ENCODE measurements around the gene MBTPS1. TPM values are rescaled to one million over a fixed set of nuclear protein-coding genes. Genes with fewer than 3 reads are reported as not detected.

MBTPS1 gene
- total and polyA plus RNA-seq, 10 of the 15 experiments (the other 5 are each of a cell fraction or from before 2014, with no cell fraction given) = 1.3 to 43.9 (median 35.2) TPM

DNA sequence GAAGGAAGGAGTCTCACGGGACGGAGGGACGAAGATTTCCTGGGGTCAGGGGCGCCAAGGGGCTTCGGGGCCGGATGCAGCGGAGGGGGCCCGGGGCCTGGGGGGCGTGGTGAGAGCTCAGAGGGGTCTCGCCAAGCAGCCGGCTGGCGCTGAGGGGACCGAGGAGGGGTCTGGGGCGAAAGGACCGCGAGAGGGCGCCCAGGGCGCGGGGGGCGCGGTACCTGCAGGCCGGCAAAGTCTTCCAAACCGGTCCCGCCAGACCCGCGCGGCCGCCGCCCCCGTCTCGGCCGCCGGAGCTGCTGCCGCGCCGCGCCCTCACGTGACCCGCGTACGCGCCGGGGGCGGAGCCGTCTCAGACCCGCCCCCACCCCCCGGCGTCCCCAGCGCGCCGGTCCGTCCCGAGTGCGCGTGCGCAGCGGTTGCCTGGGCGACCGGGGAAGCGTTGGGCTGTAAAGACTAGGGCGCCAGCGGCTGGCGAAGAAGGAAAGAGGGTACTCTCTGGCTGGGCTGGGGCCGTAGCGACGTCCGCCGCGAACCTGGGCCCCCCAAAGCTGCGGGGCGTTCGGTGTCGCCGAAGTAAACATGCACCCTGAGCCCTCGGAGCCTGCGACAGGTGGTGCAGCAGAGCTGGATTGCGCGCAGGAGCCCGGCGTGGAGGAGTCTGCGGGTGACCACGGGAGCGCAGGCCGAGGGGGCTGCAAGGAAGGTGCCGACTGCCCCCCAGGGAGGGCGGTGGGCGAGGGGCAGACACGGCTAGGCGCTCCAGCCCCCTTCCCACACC is 28.3 kb upstream of the MBTPS1 start, which contains the start of the genes DNAAF1 and HSDL1 (continued):
- TF ChIP-seq, protein P1, sequence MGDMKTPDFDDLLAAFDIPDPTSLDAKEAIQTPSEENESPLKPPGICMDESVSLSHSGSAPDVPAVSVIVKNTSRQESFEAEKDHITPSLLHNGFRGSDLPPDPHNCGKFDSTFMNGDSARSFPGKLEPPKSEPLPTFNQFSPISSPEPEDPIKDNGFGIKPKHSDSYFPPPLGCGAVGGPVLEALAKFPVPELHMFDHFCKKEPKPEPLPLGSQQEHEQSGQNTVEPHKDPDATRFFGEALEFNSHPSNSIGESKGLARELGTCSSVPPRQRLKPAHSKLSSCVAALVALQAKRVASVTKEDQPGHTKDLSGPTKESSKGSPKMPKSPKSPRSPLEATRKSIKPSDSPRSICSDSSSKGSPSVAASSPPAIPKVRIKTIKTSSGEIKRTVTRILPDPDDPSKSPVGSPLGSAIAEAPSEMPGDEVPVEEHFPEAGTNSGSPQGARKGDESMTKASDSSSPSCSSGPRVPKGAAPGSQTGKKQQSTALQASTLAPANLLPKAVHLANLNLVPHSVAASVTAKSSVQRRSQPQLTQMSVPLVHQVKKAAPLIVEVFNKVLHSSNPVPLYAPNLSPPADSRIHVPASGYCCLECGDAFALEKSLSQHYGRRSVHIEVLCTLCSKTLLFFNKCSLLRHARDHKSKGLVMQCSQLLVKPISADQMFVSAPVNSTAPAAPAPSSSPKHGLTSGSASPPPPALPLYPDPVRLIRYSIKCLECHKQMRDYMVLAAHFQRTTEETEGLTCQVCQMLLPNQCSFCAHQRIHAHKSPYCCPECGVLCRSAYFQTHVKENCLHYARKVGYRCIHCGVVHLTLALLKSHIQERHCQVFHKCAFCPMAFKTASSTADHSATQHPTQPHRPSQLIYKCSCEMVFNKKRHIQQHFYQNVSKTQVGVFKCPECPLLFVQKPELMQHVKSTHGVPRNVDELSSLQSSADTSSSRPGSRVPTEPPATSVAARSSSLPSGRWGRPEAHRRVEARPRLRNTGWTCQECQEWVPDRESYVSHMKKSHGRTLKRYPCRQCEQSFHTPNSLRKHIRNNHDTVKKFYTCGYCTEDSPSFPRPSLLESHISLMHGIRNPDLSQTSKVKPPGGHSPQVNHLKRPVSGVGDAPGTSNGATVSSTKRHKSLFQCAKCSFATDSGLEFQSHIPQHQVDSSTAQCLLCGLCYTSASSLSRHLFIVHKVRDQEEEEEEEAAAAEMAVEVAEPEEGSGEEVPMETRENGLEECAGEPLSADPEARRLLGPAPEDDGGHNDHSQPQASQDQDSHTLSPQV (IDR thresholded peaks at IDR 0.05) = 0 out of 2 replicates have a peak, but pooled peaks have one; percentile 38
- peak; percentile 61; the same call in 1 of the 2 replicates for TF ChIP-seq POLR2A (IDR thresholded peaks at IDR 0.05; ENCODE audit: low read depth, low read length)
- 0 out of 2 replicates have a peak, but pooled peaks have one; percentile 19 for TF ChIP-seq CREB1 (IDR thresholded peaks at IDR 0.05; ENCODE audit: low read depth)
- TF ChIP-seq YY1 (IDR thresholded peaks at IDR 0.05; ENCODE audit: low read depth, low read length) = peak; percentile 49; the same call in 1 of the 2 replicates
- TF ChIP-seq BHLHE40 (IDR thresholded peaks at IDR 0.05; ENCODE audit: borderline replicate concordance in 1 of 2, low read depth in 2 of 2, low read length in 1 of 2) = peak; percentile 95 to 99
- TF ChIP-seq RB1 (IDR thresholded peaks at IDR 0.05; ENCODE audit: borderline replicate concordance) = peak; percentile 59; the same call in 1 of the 2 replicates

Data from GM12878 (cell line).